ENCODE results near the gene PLIN1. TPM values are rescaled to one million over a fixed set of nuclear protein-coding genes. Genes with fewer than 3 reads are reported as not detected.

The PLIN1 gene
- total RNA-seq, 1 experiment from 2014 or later, result 0.32 TPM

DNA sequence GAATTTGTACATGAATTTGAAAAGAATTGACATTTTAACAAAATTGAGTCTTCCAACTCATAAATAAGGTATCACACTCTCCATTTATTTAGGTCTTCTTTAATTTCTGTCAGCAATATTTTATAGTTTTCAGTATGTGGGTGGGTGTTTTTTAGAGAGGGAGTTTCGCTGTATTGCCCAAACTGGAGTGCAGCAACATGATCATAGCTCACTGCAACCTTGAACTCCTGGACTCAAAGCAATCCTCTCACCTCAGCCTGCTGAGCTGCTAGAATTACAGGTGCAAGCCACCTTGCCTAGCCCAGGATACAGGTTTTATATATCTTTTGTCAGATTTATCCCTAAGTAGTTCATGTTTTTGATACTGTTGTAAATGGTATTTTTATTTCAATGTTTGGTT, 16.0 kb upstream of the PLIN1 start:
- Histone ChIP-seq H3K27me3 (ENCODE audit: insufficient read depth, low read length) (no peaks in the 10 kb centered on the region), H4K20me1 (ENCODE audit: insufficient read depth) (no peaks in the 10 kb centered on the region), H2AFZ (ENCODE audit: low read depth, low read length, poor library complexity, severe bottlenecking) (no peak overlapping the region), H3K9ac (ENCODE audit: low read length) (no peak overlapping the region), H3K27ac (ENCODE audit: low read depth, low read length) (no peak overlapping the region), H3K9me3 (ENCODE audit: control insufficient read depth in 1 of 2, insufficient read depth in 1 of 2, low read depth in 1 of 2, low read length in 2 of 2) (no peaks in the 10 kb centered on the region), H3K9me2 (ENCODE audit: insufficient read depth) (no peaks in the 10 kb centered on the region), H3K36me3 (ENCODE audit: control insufficient read depth in 1 of 2, insufficient read depth in 2 of 2, low read length in 2 of 2) (no peaks in the 10 kb centered on the region), H3K4me2 (ENCODE audit: low read length) (no peak overlapping the region), H3K4me1 (ENCODE audit: control insufficient read depth in 1 of 2, insufficient read depth in 2 of 2, low read length in 2 of 2) (peaks cover 3 to 6% of the 10 kb centered on the region in 2 experiments; a peak in 2 of 4 replicates), H3K79me2 (ENCODE audit: insufficient read depth, low read length) (no peaks in the 10 kb centered on the region), H3K4me3 (replicated peaks in 1 of 2; ENCODE audit: low read depth in 1 of 2, low read length in 2 of 2) (no peak overlapping the region)
- DNase-seq (ENCODE audit: low read depth, low spot score) (no peak), ATAC-seq (no peak)
- ChIA-PET POLR2A (no interaction called here), RAD21 (ENCODE audit: low non-redundant PET in 1 of 2, low total read pairs in 2 of 2, uncharacterized antibody in 2 of 2, unreplicated experiment in 2 of 2) (no interaction called here), CTCF (interaction anchor here (1.2 kb wide), 1 partner anchor 22 kb away, joined by 3 read pairs; no protein-coding TSS in a partner anchor)
- TF ChIP-seq CBX3 (IDR thresholded peaks at IDR 0.05; ENCODE audit: low read depth) (no peak), EZH2phosphoT487 (IDR thresholded peaks at IDR 0.05; ENCODE audit: borderline replicate concordance) (no peak), CEBPB (IDR thresholded peaks at IDR 0.05; ENCODE audit: low read depth) (no peak), JUND (IDR thresholded peaks at IDR 0.05) (no peak), TCF7L2 (IDR thresholded peaks at IDR 0.05; ENCODE audit: borderline replicate concordance, extremely low read depth, insufficient read depth, insufficient read length) (no peak), FOSL1 (IDR thresholded peaks at IDR 0.05; ENCODE audit: low read depth) (no peak), ELF1 (IDR thresholded peaks at IDR 0.05; ENCODE audit: borderline replicate concordance, low read depth) (no peak), SIN3A (IDR thresholded peaks at IDR 0.05; ENCODE audit: low read depth) (no peak), RAD21 (IDR thresholded peaks at IDR 0.05; ENCODE audit: low read depth) (no peak), POLR2A (IDR thresholded peaks at IDR 0.05; ENCODE audit: borderline replicate concordance, extremely low read depth, insufficient read depth, insufficient read length) (no peak), ZNF274 (IDR thresholded peaks at IDR 0.05; ENCODE audit: low read depth, low read length) (no peak), POLR2AphosphoS5 (IDR thresholded peaks at IDR 0.05; ENCODE audit: low read depth, low read length) (no peak), YY1 (IDR thresholded peaks at IDR 0.05; ENCODE audit: extremely low read depth, insufficient replicate concordance, low read depth, low read length) (no peak)
- TF ChIP-seq, protein P1, sequence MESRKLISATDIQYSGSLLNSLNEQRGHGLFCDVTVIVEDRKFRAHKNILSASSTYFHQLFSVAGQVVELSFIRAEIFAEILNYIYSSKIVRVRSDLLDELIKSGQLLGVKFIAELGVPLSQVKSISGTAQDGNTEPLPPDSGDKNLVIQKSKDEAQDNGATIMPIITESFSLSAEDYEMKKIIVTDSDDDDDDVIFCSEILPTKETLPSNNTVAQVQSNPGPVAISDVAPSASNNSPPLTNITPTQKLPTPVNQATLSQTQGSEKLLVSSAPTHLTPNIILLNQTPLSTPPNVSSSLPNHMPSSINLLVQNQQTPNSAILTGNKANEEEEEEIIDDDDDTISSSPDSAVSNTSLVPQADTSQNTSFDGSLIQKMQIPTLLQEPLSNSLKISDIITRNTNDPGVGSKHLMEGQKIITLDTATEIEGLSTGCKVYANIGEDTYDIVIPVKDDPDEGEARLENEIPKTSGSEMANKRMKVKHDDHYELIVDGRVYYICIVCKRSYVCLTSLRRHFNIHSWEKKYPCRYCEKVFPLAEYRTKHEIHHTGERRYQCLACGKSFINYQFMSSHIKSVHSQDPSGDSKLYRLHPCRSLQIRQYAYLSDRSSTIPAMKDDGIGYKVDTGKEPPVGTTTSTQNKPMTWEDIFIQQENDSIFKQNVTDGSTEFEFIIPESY (IDR thresholded peaks at IDR 0.05; ENCODE audit: extremely low read depth, insufficient replicate concordance, low read length), result no peak
- TF ChIP-seq, protein P2, sequence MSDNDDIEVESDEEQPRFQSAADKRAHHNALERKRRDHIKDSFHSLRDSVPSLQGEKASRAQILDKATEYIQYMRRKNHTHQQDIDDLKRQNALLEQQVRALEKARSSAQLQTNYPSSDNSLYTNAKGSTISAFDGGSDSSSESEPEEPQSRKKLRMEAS (IDR thresholded peaks at IDR 0.05), result no peak
- TF ChIP-seq, protein P3, sequence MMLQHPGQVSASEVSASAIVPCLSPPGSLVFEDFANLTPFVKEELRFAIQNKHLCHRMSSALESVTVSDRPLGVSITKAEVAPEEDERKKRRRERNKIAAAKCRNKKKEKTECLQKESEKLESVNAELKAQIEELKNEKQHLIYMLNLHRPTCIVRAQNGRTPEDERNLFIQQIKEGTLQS (IDR thresholded peaks at IDR 0.05), result no peak
- TF ChIP-seq, protein P4, sequence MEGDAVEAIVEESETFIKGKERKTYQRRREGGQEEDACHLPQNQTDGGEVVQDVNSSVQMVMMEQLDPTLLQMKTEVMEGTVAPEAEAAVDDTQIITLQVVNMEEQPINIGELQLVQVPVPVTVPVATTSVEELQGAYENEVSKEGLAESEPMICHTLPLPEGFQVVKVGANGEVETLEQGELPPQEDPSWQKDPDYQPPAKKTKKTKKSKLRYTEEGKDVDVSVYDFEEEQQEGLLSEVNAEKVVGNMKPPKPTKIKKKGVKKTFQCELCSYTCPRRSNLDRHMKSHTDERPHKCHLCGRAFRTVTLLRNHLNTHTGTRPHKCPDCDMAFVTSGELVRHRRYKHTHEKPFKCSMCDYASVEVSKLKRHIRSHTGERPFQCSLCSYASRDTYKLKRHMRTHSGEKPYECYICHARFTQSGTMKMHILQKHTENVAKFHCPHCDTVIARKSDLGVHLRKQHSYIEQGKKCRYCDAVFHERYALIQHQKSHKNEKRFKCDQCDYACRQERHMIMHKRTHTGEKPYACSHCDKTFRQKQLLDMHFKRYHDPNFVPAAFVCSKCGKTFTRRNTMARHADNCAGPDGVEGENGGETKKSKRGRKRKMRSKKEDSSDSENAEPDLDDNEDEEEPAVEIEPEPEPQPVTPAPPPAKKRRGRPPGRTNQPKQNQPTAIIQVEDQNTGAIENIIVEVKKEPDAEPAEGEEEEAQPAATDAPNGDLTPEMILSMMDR (IDR thresholded peaks at IDR 0.05 in 2 of 3, conservative IDR thresholded peaks at IDR 0.05 in 1 of 3; ENCODE audit: borderline replicate concordance in 1 of 3, insufficient read depth in 1 of 3, low read depth in 2 of 3, low read length in 2 of 3), result no peak
- no TSS peak for BruUV-seq (replicated peaks)
- intact Hi-C loops (cut with micrococcal nuclease), result no loop called here
